NCI-H524 (cell line): ENCODE data around the gene KIRREL3.
"Not testable (repeated sequence)": the region's sequence is repeated elsewhere in the genome, so short reads cannot be mapped to it uniquely, and the experiment has no call there.

Source experiments
- DNase-seq, 2 experiments: peaks; one replicate each; lab custom pipeline; 2025; lab: John Stamatoyannopoulos, UW

The KIRREL3 gene

DNA sequence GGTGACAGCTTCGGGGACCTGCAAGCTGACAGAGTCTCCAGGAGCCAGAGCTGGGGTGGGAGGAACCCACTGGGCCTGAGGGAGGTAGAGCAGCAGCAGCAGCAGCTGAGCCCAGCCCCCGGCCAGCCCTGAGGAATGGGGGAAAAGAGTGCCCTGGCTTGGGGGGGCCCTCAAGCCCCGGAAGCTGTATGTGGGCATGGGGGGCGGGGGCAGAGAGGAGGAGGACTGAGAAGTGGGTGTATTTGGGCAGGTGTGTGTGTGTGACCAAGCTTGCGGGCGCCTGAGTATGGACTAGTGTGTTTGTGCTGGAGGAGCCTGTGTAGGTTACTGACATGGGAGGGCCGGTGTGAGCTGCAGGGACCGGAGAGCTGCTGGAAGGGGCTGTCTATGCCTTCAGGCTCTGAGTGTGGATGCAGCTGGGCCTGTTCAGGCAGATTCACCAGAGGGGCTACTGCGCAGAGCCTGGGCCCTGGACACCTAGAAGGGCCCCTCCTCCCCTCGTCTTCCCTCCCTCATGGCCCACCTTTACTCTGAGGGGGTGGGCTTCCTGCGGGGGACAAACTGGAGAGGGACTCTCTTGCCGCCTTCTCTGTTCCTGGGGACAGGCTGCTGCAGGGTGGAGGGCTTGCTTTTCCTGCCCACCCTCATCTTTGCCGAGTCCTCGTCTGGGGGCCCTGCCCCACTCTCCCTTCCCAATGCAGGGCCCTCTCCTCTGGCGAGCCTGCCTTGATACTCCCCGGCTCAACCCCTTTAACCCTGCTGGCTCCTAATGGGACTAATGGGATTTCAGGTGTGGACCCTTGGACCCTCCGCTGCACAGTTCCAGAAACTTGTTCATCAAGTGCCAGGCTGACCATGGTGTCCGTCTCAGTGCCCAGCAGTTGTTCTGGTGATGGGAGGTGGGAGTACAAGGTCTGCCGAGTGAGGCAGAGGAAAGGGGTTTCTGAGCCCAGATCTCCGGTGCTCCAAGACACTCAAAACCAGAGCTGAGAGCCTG lies 616.9 kb downstream of the KIRREL3 start:
- DNase-seq: no peak

- not testable (repeated sequence) for DNase-seq
Measured at GRCh38 chr11:126382641-126383040, 617.9 kb downstream of the KIRREL3 start.

GRCh38 chr11:126381960-126382359 lies 618.6 kb downstream of the KIRREL3 start:
- DNase-seq: not testable (repeated sequence)

DNA sequence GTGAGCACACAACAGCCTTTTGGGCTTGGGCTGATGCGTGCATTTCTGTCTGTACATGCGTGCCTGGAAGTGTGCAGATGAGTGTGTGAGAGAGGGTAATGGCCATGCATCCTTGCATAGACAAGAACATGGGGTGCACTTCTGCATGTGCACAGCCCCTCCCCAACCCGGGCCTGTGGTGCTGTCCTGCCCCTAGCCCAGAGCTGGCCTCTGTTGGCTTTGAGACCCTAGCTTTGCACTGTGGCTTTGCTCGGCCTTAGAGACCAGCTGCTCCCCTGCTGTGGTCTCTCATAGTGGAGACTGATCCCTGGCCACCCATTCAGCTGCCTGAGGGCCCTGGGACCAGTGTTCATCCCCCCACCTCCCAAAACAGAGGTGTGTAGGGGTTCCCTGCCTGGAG lies 619.7 kb downstream of the KIRREL3 start:
- no peak for DNase-seq

DNA sequence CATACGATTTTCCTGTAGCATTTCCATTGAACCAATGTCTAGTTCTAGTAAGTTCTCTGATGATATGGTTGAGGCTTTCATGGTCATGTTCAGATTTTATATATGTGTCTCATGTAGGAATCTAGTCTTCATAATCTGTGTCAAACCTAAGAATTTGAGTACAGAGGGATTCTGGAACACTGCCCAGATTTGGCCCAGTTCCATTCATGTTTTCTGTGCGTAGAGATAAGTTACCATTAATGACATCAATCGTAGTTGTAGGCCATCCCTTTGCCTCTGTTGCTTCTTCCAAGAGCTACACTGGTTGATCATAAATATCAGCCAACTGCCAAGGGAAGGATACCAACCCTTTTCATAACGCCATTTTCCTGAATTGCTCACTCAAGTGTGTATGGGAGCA lies 621.8 kb downstream of the KIRREL3 start:
- no peak for DNase-seq

GRCh38 chr11:126375726-126376125 lies 624.8 kb downstream of the KIRREL3 start:
- DNase-seq: no peak

DNA sequence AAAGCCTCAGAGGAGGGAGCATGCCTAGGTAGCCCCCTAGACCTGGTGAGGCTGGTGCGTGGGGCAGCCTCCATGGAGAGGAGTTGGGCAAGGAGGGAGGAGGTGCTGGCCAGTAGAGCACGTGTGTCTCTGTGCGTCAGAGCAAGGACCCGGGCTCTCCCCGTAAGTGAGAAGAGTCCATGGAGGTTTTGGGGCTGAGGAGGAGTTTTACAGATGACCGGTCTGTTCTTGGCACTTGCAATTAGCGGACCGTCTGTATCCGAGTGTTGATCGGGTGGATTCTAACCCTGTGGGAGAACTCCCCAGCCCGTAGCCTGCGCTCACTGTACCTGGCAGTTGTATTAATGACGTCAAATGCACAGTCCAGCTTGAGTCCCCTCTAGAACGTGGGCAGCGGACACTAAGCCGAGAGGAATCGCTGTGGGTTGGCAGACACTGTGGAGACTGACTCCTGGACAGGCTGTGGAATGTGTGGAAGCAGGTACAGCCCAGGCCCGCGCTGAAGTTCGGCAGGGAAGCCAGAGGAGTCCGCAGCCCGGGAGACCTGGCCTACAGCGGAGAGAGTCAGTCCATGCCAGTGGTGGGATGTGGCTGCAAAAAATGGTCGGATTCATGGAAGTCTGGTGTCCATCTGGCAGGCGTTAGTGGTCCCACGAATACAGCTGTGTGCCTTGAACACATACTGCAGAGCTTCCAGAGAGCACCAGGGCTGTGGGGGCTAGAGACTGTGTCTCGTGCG lies 625.8 kb downstream of the KIRREL3 start:
- not testable (repeated sequence) for DNase-seq

DNA sequence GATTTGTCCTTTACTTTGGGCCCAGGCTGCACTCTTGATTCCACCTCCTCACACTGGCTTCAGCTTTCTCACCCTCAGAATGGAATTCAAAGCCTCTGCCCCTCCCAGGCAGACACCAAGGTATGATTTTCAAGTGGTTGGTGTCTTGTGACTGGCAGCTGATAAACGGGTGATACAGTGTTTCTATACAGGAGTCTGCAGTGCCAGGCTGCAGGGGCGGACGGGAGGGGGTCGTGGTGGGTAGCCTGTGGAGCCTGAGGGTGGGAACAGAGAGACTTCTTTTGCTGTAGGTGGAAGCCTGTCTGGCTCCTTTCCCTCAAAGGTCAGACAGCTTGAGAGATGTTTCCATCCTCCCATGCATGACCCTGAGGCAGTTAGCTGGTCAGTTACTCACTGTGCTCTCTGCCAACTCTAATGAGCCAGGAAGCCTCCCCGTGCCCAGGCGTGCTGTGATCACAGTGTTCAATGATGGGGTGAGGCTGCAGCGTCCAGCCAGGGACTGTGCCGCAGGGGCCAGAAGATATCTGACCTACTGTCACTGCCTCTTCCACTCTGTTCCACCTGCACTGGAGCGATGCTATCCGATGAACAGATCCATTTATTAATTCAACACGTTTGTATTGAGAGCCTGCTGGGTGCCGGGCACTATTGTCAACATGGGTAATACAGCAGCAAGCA lies 627.0 kb downstream of the KIRREL3 start:
- not testable (repeated sequence) for DNase-seq
